GM23338 (cell line): ENCODE results near the gene OPALIN. TPM values are rescaled to one million over a fixed set of nuclear protein-coding genes. Genes with fewer than 3 reads are reported as not detected.

ENCODE experiments used
- ATAC-seq: fragments of 200-7000 bp; cut with Tn5 transposase; 3 replicates; pipeline ENCODE4 v1.9.1; 2020
- DNase-seq: peaks from one replicate; pipeline ENCODE4 v3.0.0-alpha.2; 2015; ENCODE audit warnings: low spot score
- H2AFZ ChIP-seq: fragments of 200-600 bp; sonication (generic); 2 replicates; pipeline ENCODE4 v1.8.0; 2016; ENCODE audit warnings: antibody characterized with exemption, mild to moderate bottlenecking, moderate library complexity
- H3F3A ChIP-seq: fragments of 200-600 bp; sonication (generic); replicated peaks from 2 replicates; pipeline ENCODE4 v1.8.0; 2017; ENCODE audit warnings: antibody characterized with exemption, mixed run types, low read depth
- H3K27ac ChIP-seq: fragments of 200-600 bp; sonication (generic); 2 replicates; pipeline ENCODE4 v1.6.1; 2016; ENCODE audit warnings: low read depth
- H3K27me3 ChIP-seq: fragments of 200-600 bp; sonication (generic); 2 replicates; pipeline ENCODE4 v1.8.0; 2016; ENCODE audit warnings: mild to moderate bottlenecking, mixed run types, moderate library complexity; ENCODE audit not compliant: insufficient read depth
- H3K36me3 ChIP-seq: fragments of 200-600 bp; sonication (generic); 2 replicates; pipeline ENCODE4 v1.8.0; 2016; ENCODE audit warnings: mild to moderate bottlenecking; ENCODE audit not compliant: insufficient read depth
- H3K4me1 ChIP-seq: fragments of 200-600 bp; sonication (generic); 2 replicates; pipeline ENCODE4 v1.8.0; 2016; ENCODE audit warnings: mild to moderate bottlenecking, moderate library complexity; ENCODE audit not compliant: insufficient read depth
- H3K4me2 ChIP-seq: fragments of 200-600 bp; sonication (generic); 2 replicates; pipeline ENCODE4 v1.7.1; 2017; ENCODE audit warnings: mixed run types
- H3K4me3 ChIP-seq: fragments of 200-600 bp; sonication (generic); 2 replicates; pipeline ENCODE4 v1.6.1; 2016; ENCODE audit warnings: mixed run types
- H3K79me2 ChIP-seq: fragments of 200-600 bp; sonication (generic); replicated peaks from 2 replicates; pipeline ENCODE4 v1.8.0; 2017; ENCODE audit warnings: mild to moderate bottlenecking; ENCODE audit not compliant: insufficient read depth
- H3K9me2 ChIP-seq: fragments of 200-600 bp; sonication (generic); 2 replicates; pipeline ENCODE4 v1.8.0; 2017; ENCODE audit not compliant: insufficient read depth
- H4K20me1 ChIP-seq: fragments of 200-600 bp; sonication (generic); replicated peaks from 2 replicates; pipeline ENCODE4 v1.8.0; 2017; ENCODE audit warnings: mild to moderate bottlenecking; ENCODE audit not compliant: insufficient read depth
- H3K27ac Mint-ChIP-seq: 2 replicates; pipeline ENCODE4 v1.8.0; 2020; ENCODE audit warnings: inconsistent platforms, mild to moderate bottlenecking, moderate library complexity, mixed read lengths
- H3K27me3 Mint-ChIP-seq: 3 replicates; pipeline ENCODE4 v1.8.0; 2022; ENCODE audit warnings: low read depth, mild to moderate bottlenecking, moderate library complexity, mixed read lengths, inconsistent platforms; ENCODE audit not compliant: insufficient read depth, poor library complexity
- H3K36me3 Mint-ChIP-seq: 3 replicates; pipeline ENCODE4 v1.8.0; 2021; ENCODE audit warnings: low read depth, mild to moderate bottlenecking, inconsistent platforms, moderate library complexity, mixed read lengths
- H3K4me1 Mint-ChIP-seq: 3 replicates; pipeline ENCODE4 v1.8.0; 2020; ENCODE audit warnings: mild to moderate bottlenecking, inconsistent platforms, mixed read lengths
- H3K4me3 Mint-ChIP-seq: 3 replicates; pipeline ENCODE4 v1.8.0; 2021; ENCODE audit warnings: moderate library complexity, mild to moderate bottlenecking, inconsistent platforms, mixed read lengths
- H3K9me3 Mint-ChIP-seq: 3 replicates; pipeline ENCODE4 v1.8.0; 2020; ENCODE audit warnings: moderate library complexity, mild to moderate bottlenecking, inconsistent platforms, mixed read lengths
- CREB1 ChIP-seq: fragments of 250-450 bp; sonication (Bioruptor Pico); IDR thresholded peaks from 2 replicates; pipeline ENCODE4 v1.5.0; 2020; ENCODE audit warnings: low read depth, mild to moderate bottlenecking, moderate library complexity
- CTCF ChIP-seq, 2 experiments: fragments of 200-600 bp in 1 of 2; sonication (generic) in 1 of 2; conservative IDR thresholded peaks; 2 replicates each; pipeline versions ENCODE4 v1.5.1 to v1.6.1; 2016 to 2017; ENCODE audit warnings: antibody characterized with exemption in 2 of 2, low read depth in 2 of 2, mild to moderate bottlenecking in 2 of 2, moderate library complexity in 1 of 2
- ETS1 ChIP-seq: IDR thresholded peaks from 2 replicates; pipeline ENCODE4 v1.6.1; 2016; ENCODE audit warnings: antibody characterized with exemption
- NANOG ChIP-seq: IDR thresholded peaks from 2 replicates; pipeline ENCODE4 v1.6.1; 2016; ENCODE audit warnings: antibody characterized with exemption, borderline replicate concordance
- POLR2AphosphoS5 ChIP-seq: IDR thresholded peaks from 2 replicates; pipeline ENCODE4 v1.6.1; 2016; ENCODE audit warnings: antibody characterized with exemption, low read depth
- REST ChIP-seq: IDR thresholded peaks from one replicate; pipeline ENCODE4 v1.6.1; 2018; ENCODE audit warnings: antibody characterized with exemption; ENCODE audit not compliant: unreplicated experiment
- STAT1 ChIP-seq: IDR thresholded peaks from one replicate; pipeline ENCODE4 v1.6.1; 2016; ENCODE audit warnings: antibody characterized with exemption; ENCODE audit not compliant: unreplicated experiment
- ZNF114 ChIP-seq: fragments of 250-450 bp; sonication (Bioruptor Pico); IDR thresholded peaks from 2 replicates; pipeline ENCODE4 v1.5.0; 2020; ENCODE audit warnings: mild to moderate bottlenecking, moderate library complexity
- ZNF331 ChIP-seq: fragments of 250-450 bp; sonication (Bioruptor Pico); IDR thresholded peaks from 2 replicates; pipeline ENCODE4 v1.5.0; 2020; ENCODE audit warnings: low read depth, mild to moderate bottlenecking, moderate library complexity
- ZNF462 ChIP-seq: fragments of 250-450 bp; sonication (Bioruptor Pico); IDR thresholded peaks from 2 replicates; pipeline ENCODE4 v1.5.0; 2020; ENCODE audit warnings: mild to moderate bottlenecking, moderate library complexity
- polyA plus RNA-seq: library from polyadenylated mRNA; unstranded; fragments of >200 nt; fragmentation: Nextera tagmentation; extraction: Ambion mirVana; gene quantifications from 2 replicates; pipeline ENCODE4 v1.2.1, GENCODE V29; 2016
- total RNA-seq: library from RNA; depleted of rRNA; stranded (reverse); fragments of >200 nt; shearing (Covaris generic); gene quantifications from 2 replicates; pipeline ENCODE4 v1.2.3, GENCODE V29; 2014

Gene OPALIN
- total and polyA plus RNA-seq, 2 experiments from 2014 or later, result not detected

- H3K4me1 ChIP-seq, result no peaks in the 10 kb centered on the region
- no peak for ATAC-seq
- no peaks in the 10 kb centered on the region for H3K27me3 ChIP-seq
- no peaks in the 10 kb centered on the region for H3K36me3 ChIP-seq
- H3K9me2 ChIP-seq, result peaks cover 3% of the 10 kb centered on the region; the same call in 1 of the 2 replicates
- H3F3A ChIP-seq, result no peaks in the 10 kb centered on the region
- H3K4me3 Mint-ChIP-seq, result no peak overlapping the region
- peaks cover 11% of the 10 kb centered on the region for H3K4me1 Mint-ChIP-seq
- H3K36me3 Mint-ChIP-seq, result no peaks in the 10 kb centered on the region
- H3K79me2 ChIP-seq, result no peaks in the 10 kb centered on the region
- DNase-seq, result no peak
- no peak overlapping the region for H3K4me2 ChIP-seq
- no peak overlapping the region for H3K27ac Mint-ChIP-seq
- TF ChIP-seq REST, result no peak
- no peak for TF ChIP-seq ZNF462 (CRISPR knock-in tag)
- TF ChIP-seq CREB1 (CRISPR knock-in tag), result no peak
- TF ChIP-seq ZNF331 (CRISPR knock-in tag), result no peak
- TF ChIP-seq STAT1, result no peak
- no peak for TF ChIP-seq POLR2AphosphoS5
- TF ChIP-seq NANOG, result no peak
- no peak for TF ChIP-seq ETS1
- TF ChIP-seq CTCF (conservative IDR thresholded peaks at IDR 0.05; ENCODE audit: low read depth in 2 of 2), result no peak
- TF ChIP-seq ZNF114 (CRISPR knock-in tag), result no peak
- no peaks in the 10 kb centered on the region; the same call in 2 of the 3 replicates for H3K9me3 Mint-ChIP-seq
- no peak overlapping the region for H3K4me3 ChIP-seq
- no peak overlapping the region for H3K27ac ChIP-seq
- H4K20me1 ChIP-seq, result no peaks in the 10 kb centered on the region
- H3K27me3 Mint-ChIP-seq, result peaks cover 10% of the 10 kb centered on the region
- H2AFZ ChIP-seq, result no peak overlapping the region
Observed at GRCh38 chr10:96357038-96357620, 1.7 kb downstream of the OPALIN start.
